DMS79 treated with DMSO at 0.1 percent for 48 hours (cell line): ENCODE data around the gene NAIF1.
"Not testable (repeated sequence)": the region's sequence is repeated elsewhere in the genome, so short reads cannot be mapped to it uniquely, and the experiment has no call there.

ENCODE experiments used
- DNase-seq: peaks from one replicate; lab custom pipeline; 2025; lab: John Stamatoyannopoulos, UW

The NAIF1 gene

GRCh38 chr9:128059365-128059983 is 7.6 kb downstream of the NAIF1 start:
- no peak for DNase-seq

DNA sequence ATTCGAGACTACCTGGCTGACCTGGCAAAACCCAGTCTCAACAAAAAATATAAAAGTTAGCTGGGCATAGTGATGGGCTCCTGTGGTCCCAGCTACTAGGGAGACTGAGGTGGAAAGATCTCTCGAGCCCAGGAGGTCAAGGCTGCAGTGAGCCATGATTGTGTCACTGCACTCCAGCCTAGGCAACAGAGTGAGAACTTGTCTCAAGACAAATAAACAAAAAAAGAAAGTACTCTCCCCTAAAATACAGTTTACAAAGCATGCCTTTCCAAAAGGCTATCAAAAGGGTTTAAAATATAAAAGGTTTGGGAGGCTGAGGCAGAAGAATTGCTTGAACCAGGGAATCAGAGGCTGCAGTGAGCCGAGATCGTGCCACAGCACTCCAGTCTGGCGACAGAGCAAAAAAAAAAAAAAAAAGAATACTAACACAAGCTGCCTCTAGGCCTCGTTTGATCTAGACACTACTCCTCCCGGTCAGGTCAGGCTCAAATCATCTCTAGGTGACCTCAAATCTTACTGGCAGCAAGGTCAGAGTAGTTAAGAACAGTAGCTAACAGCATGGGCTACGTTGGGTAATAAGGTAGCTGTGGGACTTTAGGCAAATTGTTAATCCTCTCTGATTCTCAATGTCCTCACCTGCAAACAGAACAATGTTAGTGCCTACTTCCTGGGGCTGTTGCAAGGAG is 9.3 kb downstream of the NAIF1 start:
- DNase-seq, result no peak

GRCh38 chr9:128056887-128057723 is 10.0 kb downstream of the NAIF1 start:
- no peak for DNase-seq

- no peak for DNase-seq
Measured at GRCh38 chr9:128056086-128056485, 11.0 kb downstream of the NAIF1 start.

DNA sequence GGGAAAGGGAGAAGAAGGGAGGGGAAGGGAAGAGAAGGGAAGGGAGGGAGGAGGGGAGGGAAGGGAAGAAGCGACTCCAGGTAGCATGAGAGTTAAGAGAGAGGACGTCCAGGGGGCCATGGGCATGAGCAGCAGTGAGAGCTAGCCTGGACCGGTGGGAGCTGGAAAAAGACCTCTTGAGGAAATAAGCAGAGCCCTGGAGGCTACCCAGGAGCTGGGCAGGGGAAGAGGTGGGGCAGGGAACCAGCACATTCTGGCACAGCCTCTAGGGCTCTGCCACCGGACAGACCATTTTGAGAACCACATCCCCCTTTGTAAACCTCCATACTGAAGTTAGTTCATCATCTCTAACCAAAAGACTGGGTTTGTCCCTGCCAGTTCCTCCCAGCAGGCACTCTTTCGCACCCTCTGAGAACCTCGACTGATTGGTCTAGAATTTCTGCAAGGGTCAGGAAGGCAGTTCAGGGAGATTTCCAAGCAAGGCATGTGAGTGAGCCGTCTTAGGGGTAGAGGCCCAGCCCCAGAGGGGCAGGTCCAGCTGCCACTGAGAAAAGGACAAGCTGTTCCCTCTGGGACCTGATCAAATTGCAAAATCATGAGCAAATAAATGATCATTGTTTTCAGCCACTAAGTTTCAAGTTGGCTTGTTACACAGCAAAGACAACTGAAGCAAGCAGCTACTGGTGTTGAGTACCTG is 11.6 kb downstream of the NAIF1 start:
- DNase-seq, result no peak

DNA sequence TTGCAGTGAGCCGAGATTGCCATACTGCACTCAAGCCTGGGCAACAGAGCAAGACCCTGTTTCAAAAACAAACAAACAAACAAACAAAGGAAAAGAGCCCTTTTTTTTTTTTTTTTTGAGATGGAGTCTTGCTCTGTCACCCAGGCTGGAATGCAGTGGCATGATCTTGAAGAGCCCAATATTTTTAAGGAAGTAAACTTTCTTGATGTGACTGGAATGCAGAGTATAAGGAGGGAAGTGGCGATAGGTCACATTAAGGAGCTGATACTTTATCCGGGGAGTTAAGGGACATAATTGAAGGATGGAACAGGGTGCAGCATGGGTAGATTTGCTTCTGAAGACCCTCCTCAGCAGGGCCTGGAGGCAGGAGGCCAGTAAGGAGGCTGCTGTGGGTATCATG is 13.0 kb downstream of the NAIF1 start:
- DNase-seq, result no peak

- DNase-seq, result no peak
Measured at GRCh38 chr9:128053560-128053959, 13.6 kb downstream of the NAIF1 start.

DNA sequence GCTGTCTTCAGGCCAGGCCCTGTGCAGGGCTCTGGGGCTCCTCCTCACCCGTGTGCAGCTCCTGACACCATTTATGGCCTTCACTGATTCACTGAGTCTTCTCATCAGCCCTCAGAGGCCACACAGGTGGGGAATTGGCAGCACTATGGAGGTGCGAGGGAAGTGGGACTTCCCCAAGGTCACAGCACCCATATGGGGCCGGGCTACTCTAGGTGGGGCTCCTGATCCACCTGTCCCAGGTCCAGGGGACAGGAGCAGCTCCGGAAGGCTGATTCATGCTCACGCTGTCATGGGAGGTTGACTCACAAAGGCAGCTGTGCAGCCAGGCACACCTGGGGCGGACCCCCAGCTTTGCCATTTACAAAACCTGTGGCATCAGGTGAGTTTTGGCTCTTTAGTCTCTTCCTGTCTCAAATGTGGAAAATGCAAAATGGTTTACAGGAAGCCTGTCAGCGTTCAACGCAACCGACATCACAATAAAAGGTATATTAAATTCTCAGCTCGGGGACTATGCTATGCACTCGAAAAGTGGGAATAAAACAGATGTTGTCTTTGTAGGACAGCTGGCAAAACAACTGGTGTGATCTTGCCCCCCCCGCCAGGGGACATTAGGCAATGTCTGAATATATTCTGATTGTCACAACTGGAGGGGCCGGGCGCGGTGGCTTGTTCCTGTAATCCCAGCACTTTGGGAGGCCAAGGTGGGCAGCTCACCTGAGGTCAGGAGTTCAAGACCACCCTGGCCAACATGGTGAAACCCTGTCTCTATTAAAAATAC is 15.0 kb downstream of the NAIF1 start:
- DNase-seq, result no peak

DNA sequence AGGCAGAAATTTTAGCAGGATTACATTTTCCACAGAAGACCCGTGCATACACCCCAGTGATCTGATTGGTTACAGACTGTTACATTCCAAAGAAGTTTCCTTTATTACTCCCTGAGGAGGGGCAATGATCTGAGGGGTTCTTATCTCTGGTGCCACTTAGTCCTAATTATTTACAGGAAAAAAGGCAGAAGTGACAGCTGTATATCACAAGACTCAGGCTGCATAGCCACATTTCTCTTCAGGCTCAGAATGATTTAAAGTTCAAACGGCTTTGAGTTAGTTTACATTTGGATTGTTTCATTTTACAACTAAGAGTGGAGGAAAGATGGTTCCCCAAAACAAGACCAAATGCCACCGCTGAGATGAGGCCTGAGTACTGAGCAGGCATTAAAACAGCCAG is 17.3 kb downstream of the NAIF1 start:
- no peak for DNase-seq

- DNase-seq, result no peak
Measured at GRCh38 chr9:128048663-128049062, 18.5 kb downstream of the NAIF1 start.

- DNase-seq, result no peak
Measured at GRCh38 chr9:128047231-128047630, 19.9 kb downstream of the NAIF1 start.

- no peak for DNase-seq
Measured at GRCh38 chr9:128045831-128046230, 21.3 kb downstream of the NAIF1 start.

DNA sequence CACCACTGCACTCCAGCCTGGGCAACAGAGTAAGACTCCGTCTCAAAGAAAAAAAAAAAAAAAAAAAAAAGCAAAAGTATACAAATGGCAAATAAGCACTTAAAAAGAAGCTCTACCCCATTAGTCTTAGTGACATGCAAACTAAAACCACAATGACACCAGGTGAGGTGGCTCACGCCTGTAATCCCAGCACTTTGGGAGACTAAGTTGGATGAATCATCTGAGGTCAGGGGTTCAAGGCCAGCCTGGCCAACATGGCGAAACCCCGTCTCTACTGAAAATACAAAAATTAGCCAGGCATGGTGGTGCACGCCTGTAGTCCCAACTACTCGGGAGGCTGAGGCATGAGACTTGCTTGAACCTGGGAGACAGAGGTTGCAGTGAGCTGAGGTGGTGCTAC is 21.7 kb downstream of the NAIF1 start:
- DNase-seq, result not testable (repeated sequence)

DNA sequence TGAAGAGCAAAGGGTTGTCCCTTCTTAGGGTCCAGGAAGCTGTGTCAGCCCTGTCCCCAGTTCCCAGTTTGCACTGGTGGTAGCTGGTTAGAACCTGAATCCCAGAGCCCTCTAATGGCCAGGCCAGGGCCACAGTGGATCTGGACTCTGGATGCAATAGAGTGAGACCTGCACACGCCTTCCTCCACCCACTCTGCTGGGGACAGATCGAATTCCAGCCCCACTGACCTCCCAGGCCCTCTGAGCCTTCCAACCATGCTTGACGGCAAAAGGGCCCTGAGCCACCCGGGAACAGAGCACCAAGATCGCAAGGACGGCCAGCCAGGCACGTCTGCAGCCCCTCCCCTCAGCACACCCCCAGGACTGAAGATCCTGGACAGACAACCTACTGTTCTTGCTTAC is 23.7 kb downstream of the NAIF1 start:
- no peak for DNase-seq

DNA sequence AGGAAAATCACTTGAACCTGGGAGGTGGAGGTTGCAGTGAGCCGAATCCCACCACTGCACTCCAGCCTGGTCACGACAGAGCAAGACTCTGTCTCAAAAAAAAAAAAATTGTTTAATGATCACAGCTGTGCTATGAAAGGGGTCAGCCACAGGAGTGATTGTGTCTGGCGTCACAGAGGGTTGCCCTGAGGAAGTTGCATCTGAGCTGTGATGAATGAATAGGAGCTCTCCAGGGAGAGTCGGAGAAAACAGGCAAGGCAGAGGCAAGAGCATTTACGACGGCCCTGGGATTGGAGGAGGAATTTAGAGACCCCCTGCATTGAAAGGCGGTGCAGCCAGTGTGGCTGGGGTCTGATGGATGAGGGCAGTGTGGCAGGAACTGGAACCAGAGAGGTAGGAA is 25.1 kb downstream of the NAIF1 start:
- DNase-seq, result no peak

GRCh38 chr9:128040783-128041182 is 26.3 kb downstream of the NAIF1 start:
- DNase-seq, result not testable (repeated sequence)

DNA sequence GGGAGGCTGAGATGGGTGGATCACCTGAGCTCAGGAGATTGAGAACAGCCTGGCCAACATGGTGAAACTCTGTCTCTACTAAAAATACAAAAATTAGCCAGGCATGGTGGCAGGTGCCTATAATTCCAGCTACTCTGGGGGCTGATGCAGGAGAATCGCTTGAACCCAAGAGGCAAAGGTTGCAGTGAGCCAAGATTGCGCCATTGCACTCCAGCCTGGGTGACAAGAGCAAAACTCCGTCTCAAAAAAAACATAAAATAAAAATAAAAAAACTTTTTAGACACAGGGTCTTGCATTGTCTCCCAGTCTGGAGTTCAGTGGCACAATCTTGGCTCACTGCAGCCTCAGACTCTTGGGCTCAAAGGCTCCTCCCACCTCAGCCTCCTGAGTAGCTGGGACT is 30.6 kb downstream of the NAIF1 start:
- DNase-seq, result not testable (repeated sequence)

GRCh38 chr9:128034821-128035652 is 32.1 kb downstream of the NAIF1 start:
- peak; percentile 90 for DNase-seq

- DNase-seq, result no peak
Measured at GRCh38 chr9:128033609-128034008, 33.5 kb downstream of the NAIF1 start.

GRCh38 chr9:128027705-128028104 is 39.4 kb downstream of the NAIF1 start:
- DNase-seq, result no peak
